GM06990 (cell line): ENCODE data around the gene IRF2BP1.
A peak's percentile ranks its signal among the peaks of the same experiment; 100 is the strongest.

Source experiments
- DNase-seq: peaks from one replicate; pipeline ENCODE4 v3.0.0-alpha.2; 2011; ENCODE audit not compliant: insufficient read length; ENCODE audit errors: extremely low read depth
- H3K27me3 ChIP-seq: replicated peaks from 2 replicates; pipeline ENCODE4 v1.6.0; 2011; ENCODE audit warnings: low read length; ENCODE audit not compliant: control insufficient read depth, insufficient read depth
- H3K36me3 ChIP-seq: 2 replicates; pipeline ENCODE4 v1.5.1; 2011; ENCODE audit warnings: low read length; ENCODE audit not compliant: control insufficient read depth, insufficient read depth
- H3K4me3 ChIP-seq: replicated peaks from 2 replicates; pipeline ENCODE4 v1.5.1; 2011; ENCODE audit warnings: low read depth, mild to moderate bottlenecking, control low read depth, low read length
- CTCF ChIP-seq: IDR thresholded peaks from 2 replicates; pipeline ENCODE4 v1.5.1; 2011; ENCODE audit warnings: low read length, control low read depth, mild to moderate bottlenecking, inconsistent platforms; ENCODE audit not compliant: insufficient read depth, poor library complexity, severe bottlenecking

Gene IRF2BP1

GRCh38 chr19:45906221-45906620 is 20.3 kb upstream of the IRF2BP1 start:
- DNase-seq: no peak
- TF ChIP-seq CTCF: no peak

GRCh38 chr19:45905011-45905410 is 19.1 kb upstream of the IRF2BP1 start:
- Histone ChIP-seq H3K27me3 (no peaks in the 10 kb centered on the region), H3K36me3 (no peaks in the 10 kb centered on the region), H3K4me3 (no peak overlapping the region)
- no peak for TF ChIP-seq CTCF
- DNase-seq: no peak

More at GRCh38 chr19:45906221-45906620, 20.3 kb upstream of the IRF2BP1 start:
- Histone ChIP-seq H3K27me3 (no peaks in the 10 kb centered on the region), H3K36me3 (no peaks in the 10 kb centered on the region), H3K4me3 (no peak overlapping the region)

GRCh38 chr19:45902651-45903625 is 17.0 kb upstream of the IRF2BP1 start:
- peak overlapping the region; percentile 84 for H3K4me3 ChIP-seq
- TF ChIP-seq CTCF: no peak
- peak; percentile 99 for DNase-seq
- H3K36me3 ChIP-seq: no peaks in the 10 kb centered on the region
- no peaks in the 10 kb centered on the region for H3K27me3 ChIP-seq

- Histone ChIP-seq H3K36me3 (no peaks in the 10 kb centered on the region; the same call in 1 of the 2 replicates), H3K4me3 (peak within 1 kb of the TSS; percentile 84), H3K27me3 (no peaks in the 10 kb centered on the region)
- no peak for DNase-seq
- TF ChIP-seq CTCF: no peak
These were observed 16.1 kb upstream of the IRF2BP1 start, which contains the start of gene MYPOP for GRCh38 chr19:45901912-45902650. MYPOP (minus strand) TSS chr19:45902613; CDS start chr19:45901773, 840 bp downstream.

GRCh38 chr19:45901432-45901911 is 15.5 kb upstream of the IRF2BP1 start:
- Histone ChIP-seq H3K27me3 (no peaks in the 10 kb centered on the region), H3K36me3 (no peaks in the 10 kb centered on the region; the same call in 1 of the 2 replicates), H3K4me3 (peak overlapping the region; percentile 84)
- no peak for TF ChIP-seq CTCF
- DNase-seq: no peak
